Endodermal cell (in vitro differentiated cells): ENCODE data around the gene KRTAP5-6. TPM values are rescaled to one million over a fixed set of nuclear protein-coding genes. Genes with fewer than 3 reads are reported as not detected.

Source experiments
- DNase-seq: peaks from one replicate; pipeline ENCODE4 v3.0.0-alpha.2; 2017
- H3K27ac ChIP-seq: 2 replicates; pipeline ENCODE4 v1.5.1; 2013; ENCODE audit warnings: mild to moderate bottlenecking, low read depth, low read length, moderate library complexity
- H3K27me3 ChIP-seq: 2 replicates; pipeline ENCODE4 v1.6.1; 2013; ENCODE audit warnings: mild to moderate bottlenecking, low read length, moderate library complexity; ENCODE audit not compliant: insufficient read depth, control insufficient read depth, poor library complexity, severe bottlenecking
- H3K36me3 ChIP-seq: 2 replicates; pipeline ENCODE4 v1.7.0; 2013; ENCODE audit warnings: mild to moderate bottlenecking, low read length, moderate library complexity; ENCODE audit not compliant: control insufficient read depth, insufficient read depth
- H3K4me1 ChIP-seq: one replicate; pipeline ENCODE4 v1.7.0; 2013; ENCODE audit warnings: low read length; ENCODE audit not compliant: control insufficient read depth, insufficient read depth
- H3K4me3 ChIP-seq: 2 replicates; pipeline ENCODE4 v1.5.1; 2013; ENCODE audit warnings: mild to moderate bottlenecking, low read length, moderate library complexity
- H3K9ac ChIP-seq: 2 replicates; pipeline ENCODE4 v1.6.1; 2013; ENCODE audit warnings: mild to moderate bottlenecking, low read length, moderate library complexity; ENCODE audit not compliant: poor library complexity, severe bottlenecking; ENCODE audit errors: extremely low read depth
- H3K9me3 ChIP-seq: 2 replicates; pipeline ENCODE4 v1.6.1; 2013; ENCODE audit warnings: mild to moderate bottlenecking, low read length, moderate library complexity; ENCODE audit not compliant: control insufficient read depth
- H3K27ac Mint-ChIP-seq: 2 replicates; pipeline ENCODE4 v1.8.0; 2020; ENCODE audit warnings: mixed read lengths
- H3K27me3 Mint-ChIP-seq: 2 replicates; pipeline ENCODE4 v1.8.0; 2021; ENCODE audit warnings: mild to moderate bottlenecking, mixed read lengths; ENCODE audit not compliant: insufficient read depth
- H3K36me3 Mint-ChIP-seq: 2 replicates; pipeline ENCODE4 v1.8.0; 2020; ENCODE audit warnings: low read depth, mixed read lengths
- H3K4me1 Mint-ChIP-seq: 2 replicates; pipeline ENCODE4 v1.8.0; 2020; ENCODE audit warnings: mixed read lengths
- H3K4me3 Mint-ChIP-seq: 2 replicates; pipeline ENCODE4 v1.8.0; 2020; ENCODE audit warnings: mild to moderate bottlenecking, moderate library complexity, mixed read lengths
- H3K9me3 Mint-ChIP-seq: 2 replicates; pipeline ENCODE4 v1.8.0; 2020; ENCODE audit warnings: mild to moderate bottlenecking, mixed read lengths
- CTCF ChIP-seq: fragments of 200-600 bp; sonication (generic); conservative IDR thresholded peaks from 2 replicates; pipeline ENCODE4 v1.5.0; 2021; ENCODE audit warnings: antibody characterized with exemption, mild to moderate bottlenecking
- WGBS, 2 experiments: methylation state at CpG; one replicate each; pipeline versions ENCODE4 v1.1.5 to v1.1.7; 2013; ENCODE audit warnings: missing lambda C conversion rate in 2 of 2, mixed read lengths in 1 of 2; ENCODE audit not compliant: insufficient coverage in 1 of 2, insufficient read length in 1 of 2; 5-methylcytosine and 5-hydroxymethylcytosine counted together
- total RNA-seq, 2 donors: library from RNA; stranded (reverse); fragmentation: NEBNext Ultra II Directional in 1 of 2; extraction: Animal tissue kit (Norgen Biotek cat#: 25700) in 1 of 2; gene quantifications; 2 replicates in 1 of 2; 3 replicates in 1 of 2; pipeline ENCODE4 v1.2.1, GENCODE V29; 2021

Gene KRTAP5-6
- total RNA-seq, 2 donors from 2014 or later, result not detected

DNA sequence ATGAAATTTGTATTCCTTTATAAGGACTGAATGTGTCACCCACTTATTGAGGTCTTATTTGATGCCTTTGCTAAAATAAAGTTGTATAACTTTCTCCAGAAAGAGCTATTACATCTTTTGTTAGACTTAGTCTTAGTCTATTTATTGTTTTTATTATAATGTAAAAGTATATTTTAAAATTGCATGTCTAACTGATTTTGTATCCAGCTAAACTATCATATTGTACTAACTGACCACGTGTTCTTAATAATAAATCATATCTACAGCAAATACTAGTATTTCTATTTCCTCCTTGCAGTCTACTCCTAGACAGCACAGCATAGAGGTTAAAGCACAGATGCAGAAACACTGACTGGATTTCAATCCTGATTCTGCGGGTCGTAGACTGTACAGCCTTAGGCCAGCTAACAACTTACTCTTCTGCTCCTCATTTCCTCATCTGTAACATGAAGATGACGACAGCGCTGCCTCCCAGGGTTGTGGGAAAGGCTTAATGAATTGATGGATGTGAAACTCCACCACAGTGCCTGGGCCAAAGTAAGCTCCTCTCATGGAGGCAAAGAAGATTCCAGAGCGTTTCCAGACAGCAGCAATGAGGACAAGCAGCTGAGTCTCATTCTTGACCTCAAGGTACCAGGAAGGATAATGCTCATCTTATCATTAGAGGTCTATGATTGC lies 40.2 kb downstream of the KRTAP5-6 start:
- Histone ChIP-seq H3K27ac (no peak overlapping the region), H3K4me3 (no peak overlapping the region), H3K9me3 (no peaks in the 10 kb centered on the region), H3K27me3 (peaks cover 61% of the 10 kb centered on the region), H3K9ac (no peak overlapping the region), H3K4me1 (no peaks in the 10 kb centered on the region), H3K36me3 (no peaks in the 10 kb centered on the region)
- no peak for DNase-seq
- WGBS, 2 experiments, result 83 to 85% methylated on average over 4 to 6 of the region's 6 CpGs
- no peak for TF ChIP-seq CTCF
- Mint-ChIP-seq H3K36me3 (no peaks in the 10 kb centered on the region), H3K9me3 (peaks cover 5% of the 10 kb centered on the region), H3K27me3 (peaks cover 56% of the 10 kb centered on the region), H3K4me1 (peaks cover 1% of the 10 kb centered on the region), H3K4me3 (no peak overlapping the region), H3K27ac (no peak overlapping the region)

DNA sequence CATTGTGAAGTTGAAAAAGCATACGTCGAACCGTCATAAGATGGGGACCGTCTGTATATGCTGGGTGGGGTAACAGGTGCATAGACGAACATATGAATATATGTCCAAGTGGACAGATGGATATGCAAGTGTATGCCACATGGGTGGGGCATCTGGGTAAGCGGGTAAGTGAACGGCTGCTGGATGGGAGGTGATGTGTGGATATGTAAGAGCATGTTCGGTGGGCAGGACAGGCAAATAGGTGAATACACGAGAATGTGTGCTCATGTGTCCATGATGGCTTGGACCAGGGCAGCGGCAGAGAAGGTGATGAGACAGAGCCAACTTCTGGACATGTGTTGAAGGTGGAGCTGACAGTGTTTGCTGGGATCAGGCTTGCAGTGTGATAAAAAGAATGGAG lies 41.4 kb downstream of the KRTAP5-6 start:
- no peak overlapping the region for H3K9ac ChIP-seq
- H3K4me3 ChIP-seq, result no peak overlapping the region
- no peak overlapping the region for H3K27ac ChIP-seq
- H3K36me3 ChIP-seq, result no peaks in the 10 kb centered on the region
- Mint-ChIP-seq H3K27me3 (peaks cover 46% of the 10 kb centered on the region), H3K27ac (no peak overlapping the region), H3K9me3 (peaks cover 5% of the 10 kb centered on the region), H3K4me1 (no peaks in the 10 kb centered on the region), H3K4me3 (no peak overlapping the region), H3K36me3 (no peaks in the 10 kb centered on the region)
- TF ChIP-seq CTCF, result no peak
- DNase-seq, result no peak
- 91 to 92% methylated on average over 5 to 10 of the region's 10 CpGs for WGBS, 2 experiments
- H3K4me1 ChIP-seq, result no peaks in the 10 kb centered on the region
- H3K9me3 ChIP-seq, result no peaks in the 10 kb centered on the region
- peaks cover 64% of the 10 kb centered on the region for H3K27me3 ChIP-seq

DNA sequence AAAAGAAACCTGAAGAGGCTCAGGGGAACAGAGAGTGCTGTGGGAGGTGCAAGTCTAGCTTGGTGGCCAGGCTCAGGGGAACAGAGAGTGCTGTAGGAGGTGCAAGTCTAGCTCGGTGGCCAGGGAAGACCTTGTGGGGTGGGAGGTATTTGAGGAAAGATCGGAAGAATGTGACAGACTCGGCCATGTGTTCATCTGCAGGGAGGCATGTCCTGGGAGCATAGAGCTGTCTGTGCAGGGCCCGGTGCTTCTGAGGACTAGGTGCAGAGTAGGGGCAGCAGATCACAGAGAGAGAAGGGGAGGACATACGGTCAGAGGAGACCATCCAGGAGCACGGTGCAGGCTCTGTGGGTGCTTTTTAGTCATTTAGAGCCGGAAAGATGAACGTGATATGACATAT lies 42.6 kb downstream of the KRTAP5-6 start:
- H3K27ac ChIP-seq, result no peak overlapping the region
- H3K4me3 ChIP-seq, result no peak overlapping the region
- H3K36me3 ChIP-seq, result no peaks in the 10 kb centered on the region
- no peaks in the 10 kb centered on the region for H3K9me3 ChIP-seq
- H3K4me1 ChIP-seq, result no peaks in the 10 kb centered on the region
- Mint-ChIP-seq H3K4me1 (no peaks in the 10 kb centered on the region), H3K27ac (no peak overlapping the region), H3K9me3 (peaks cover 5% of the 10 kb centered on the region), H3K4me3 (no peak overlapping the region), H3K36me3 (no peaks in the 10 kb centered on the region), H3K27me3 (peaks cover 39% of the 10 kb centered on the region)
- DNase-seq, result no peak
- no peak overlapping the region for H3K9ac ChIP-seq
- no peak for TF ChIP-seq CTCF
- WGBS, 2 experiments, result 76 to 85% methylated on average over 7 to 8 of the region's 8 CpGs
- peaks cover 70% of the 10 kb centered on the region for H3K27me3 ChIP-seq
